Stimulated activated CD8-positive, alpha-beta memory T cell treated with anti-CD3 and anti-CD28 coated beads, Interleukin-7, amount 100 ng/mL, for 48 hours (primary cell): ENCODE measurements around the gene MYO1E.
"Not testable (repeated sequence)": the region's sequence is repeated elsewhere in the genome, so short reads cannot be mapped to it uniquely, and the experiment has no call there.

Experiments used
- DNase-seq, 2 donors: peaks; one replicate each; pipeline ENCODE4 v3.0.0-alpha.2; 2020; ENCODE audit warnings: low read depth in 1 of 2; ENCODE audit errors: extremely low read depth in 1 of 2

The MYO1E gene

GRCh38 chr15:59388670-59389069, 16.0 kb upstream of the MYO1E start:
- DNase-seq = no peak

GRCh38 chr15:59387196-59387878, 14.7 kb upstream of the MYO1E start:
- not testable (repeated sequence) for DNase-seq

GRCh38 chr15:59385171-59385570, 12.5 kb upstream of the MYO1E start:
- DNase-seq = no peak

GRCh38 chr15:59384507-59384906, 11.8 kb upstream of the MYO1E start:
- no peak for DNase-seq

DNA sequence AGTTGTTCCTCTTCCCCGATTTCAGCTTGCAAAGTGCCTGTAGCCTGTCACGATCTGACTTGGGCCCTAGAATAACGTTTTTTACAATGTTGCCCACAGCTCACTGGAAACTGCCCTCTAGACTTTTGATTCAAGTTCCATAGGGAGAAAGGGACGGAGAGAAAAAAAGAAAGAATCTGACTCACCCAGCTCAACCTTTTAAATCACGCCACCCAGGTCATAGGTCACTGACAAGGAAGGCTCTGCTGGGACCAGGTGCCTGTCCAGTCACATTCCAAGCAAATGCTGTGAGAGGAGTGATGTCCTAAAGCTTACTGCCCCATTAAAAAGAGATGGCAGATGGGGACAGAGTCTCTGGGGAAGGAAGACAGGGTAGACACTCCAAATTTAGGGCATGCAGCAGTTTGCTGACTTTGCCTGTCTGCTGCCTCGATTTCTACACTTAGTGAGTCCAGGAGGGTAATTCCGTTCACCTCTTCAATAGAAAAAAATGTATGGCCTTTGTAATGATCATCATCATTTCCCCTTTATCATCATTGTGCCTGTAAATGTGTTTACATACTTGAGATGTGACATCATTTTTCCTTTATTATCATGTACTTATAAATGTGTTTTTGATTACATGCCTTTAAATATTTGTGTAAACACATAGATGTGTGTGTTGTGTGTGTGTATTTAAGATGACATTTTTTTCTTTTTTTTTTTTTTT, 8.4 kb upstream of the MYO1E start:
- DNase-seq = no peak

DNA sequence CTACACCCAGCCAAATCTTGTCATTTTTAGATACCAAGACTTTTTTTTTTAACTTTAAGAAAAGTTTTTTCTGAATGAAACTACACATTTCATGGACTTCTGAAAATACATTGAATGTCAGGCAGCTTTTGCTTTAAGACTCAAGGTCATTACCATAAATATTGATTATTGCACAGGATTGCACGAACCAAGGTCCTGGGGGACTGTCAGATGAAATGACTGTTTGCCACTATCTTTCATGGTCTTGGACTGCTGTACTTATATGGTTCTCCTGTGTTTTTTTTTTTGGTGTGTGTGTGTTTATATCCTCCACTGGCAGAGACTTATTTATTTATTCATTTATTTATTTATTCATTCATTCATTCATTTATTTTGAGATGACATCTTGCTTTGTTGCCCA, 6.9 kb upstream of the MYO1E start:
- DNase-seq = no peak

- DNase-seq = no peak
Measured at GRCh38 chr15:59378855-59379254, 6.2 kb upstream of the MYO1E start.

DNA sequence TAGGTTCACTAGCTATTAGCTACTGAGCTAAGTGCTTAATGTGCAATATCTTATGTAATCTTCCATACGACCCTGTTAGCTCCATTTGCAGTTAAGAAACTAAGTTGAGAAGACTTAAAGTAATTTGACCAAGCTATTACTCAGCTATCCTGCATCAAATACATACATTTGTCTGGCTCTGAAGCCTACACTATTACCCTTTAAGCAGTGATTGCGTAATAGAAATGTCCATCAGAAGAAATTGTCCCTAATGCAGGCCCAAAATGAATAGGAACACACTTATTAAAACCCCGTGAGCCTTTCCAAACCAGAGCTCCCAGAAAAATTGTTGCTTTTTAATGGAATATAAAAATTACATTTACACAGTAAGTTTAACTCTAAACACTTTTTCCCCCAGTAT, 5.3 kb upstream of the MYO1E start:
- DNase-seq = no peak

DNA sequence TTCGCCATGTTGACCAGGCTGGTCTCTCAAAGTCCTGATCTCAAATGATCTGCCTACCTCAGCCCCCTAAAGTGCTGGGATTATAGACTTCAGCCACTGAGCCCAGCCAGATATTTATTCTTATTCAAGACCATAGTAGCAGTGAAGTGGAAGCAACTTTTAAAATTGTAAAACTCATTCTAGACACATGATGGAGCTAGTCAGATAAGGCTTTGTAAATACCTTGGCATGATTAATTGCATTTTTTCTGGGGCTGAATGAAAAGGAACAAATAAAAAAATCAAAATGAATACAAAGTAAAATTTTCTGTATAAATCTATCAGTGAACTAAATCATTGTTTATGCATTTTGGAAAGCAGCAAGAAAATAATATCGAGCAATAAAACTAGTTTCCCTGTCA, 4.1 kb upstream of the MYO1E start:
- no peak for DNase-seq

DNA sequence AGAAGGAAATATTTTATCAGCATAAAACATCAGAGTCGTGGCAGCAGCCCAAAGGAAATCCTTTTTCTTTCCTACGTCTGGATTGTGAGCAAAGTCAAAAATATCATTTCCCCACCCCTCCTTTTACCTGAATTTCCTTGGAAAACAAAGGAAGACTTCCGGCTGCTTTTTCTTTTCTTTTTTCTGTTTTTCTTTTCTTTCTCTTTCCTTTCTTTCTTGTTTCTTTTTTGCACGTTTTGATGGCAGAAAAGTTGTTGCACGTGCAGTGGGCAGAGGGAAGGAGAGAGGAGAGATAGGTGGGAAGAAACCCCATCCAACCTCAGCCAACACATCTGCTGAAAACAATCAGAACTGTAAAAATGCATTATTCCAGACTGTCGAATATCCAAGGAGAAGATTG, 544 bp upstream of the MYO1E start:
- DNase-seq = no peak

GRCh38 chr15:59371458-59372351, 966 bp downstream of the MYO1E start:
- no peak for DNase-seq

DNA sequence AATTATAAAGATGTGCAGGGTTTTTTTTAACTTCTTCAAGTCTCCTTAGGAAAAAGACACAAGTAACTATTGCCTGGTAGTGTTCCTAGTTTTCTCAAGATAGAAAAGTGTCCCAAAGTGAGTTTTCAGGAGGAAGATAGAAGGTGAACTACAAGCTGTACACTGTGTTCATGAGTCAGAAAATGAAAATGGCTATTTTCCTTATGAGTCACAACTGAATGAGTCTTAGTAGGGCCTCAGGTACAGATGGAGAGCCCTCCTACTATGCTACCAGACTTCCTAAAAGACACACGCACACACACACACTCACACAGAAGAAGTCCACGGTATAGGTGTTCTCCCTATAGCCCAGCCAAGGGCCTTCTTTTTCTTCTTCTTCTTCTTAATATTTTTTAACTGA, 3.1 kb downstream of the MYO1E start:
- DNase-seq = no peak

DNA sequence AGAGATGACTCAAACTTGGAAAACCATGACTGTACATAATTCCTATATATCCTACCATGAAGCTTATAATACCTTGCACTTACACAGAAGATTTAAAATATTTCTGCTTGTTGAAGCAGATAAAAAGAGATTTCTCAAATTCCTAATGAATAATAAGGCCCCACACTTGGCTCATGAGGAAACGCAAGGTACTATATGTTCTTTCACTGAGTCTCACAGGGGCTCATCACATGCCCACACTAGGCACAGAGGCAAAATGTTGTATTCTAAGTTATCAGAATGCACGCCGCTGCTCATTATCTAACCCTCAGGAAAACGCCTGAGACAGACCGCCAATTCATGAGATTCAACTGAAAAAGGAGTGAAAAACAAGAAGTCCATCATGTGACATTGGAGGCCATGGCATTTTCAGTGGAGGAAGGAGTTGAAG, 5.6 kb downstream of the MYO1E start:
- DNase-seq = no peak

GRCh38 chr15:59366333-59367021, 6.2 kb downstream of the MYO1E start:
- DNase-seq = no peak

DNA sequence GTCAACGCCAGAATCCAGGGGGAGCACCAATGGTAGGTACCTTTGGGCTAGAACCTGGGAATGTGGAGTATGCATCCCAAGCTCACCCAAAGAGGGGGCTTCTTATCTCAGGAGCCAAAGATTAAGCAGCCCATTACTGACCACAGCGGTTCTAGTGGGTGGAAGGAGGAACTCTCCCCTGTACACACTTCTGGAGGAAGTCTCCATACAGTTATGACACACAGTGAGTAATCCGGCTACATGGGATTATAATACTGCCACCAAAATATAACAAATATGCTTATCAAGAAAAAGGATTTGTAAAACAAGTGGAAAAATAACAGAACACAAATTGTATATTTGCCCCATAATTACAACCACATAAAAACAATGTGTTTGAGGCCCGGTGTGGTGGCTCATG, 8.4 kb downstream of the MYO1E start:
- DNase-seq = no peak

- DNase-seq = no peak
Measured at GRCh38 chr15:59362331-59362730, 10.3 kb downstream of the MYO1E start.

DNA sequence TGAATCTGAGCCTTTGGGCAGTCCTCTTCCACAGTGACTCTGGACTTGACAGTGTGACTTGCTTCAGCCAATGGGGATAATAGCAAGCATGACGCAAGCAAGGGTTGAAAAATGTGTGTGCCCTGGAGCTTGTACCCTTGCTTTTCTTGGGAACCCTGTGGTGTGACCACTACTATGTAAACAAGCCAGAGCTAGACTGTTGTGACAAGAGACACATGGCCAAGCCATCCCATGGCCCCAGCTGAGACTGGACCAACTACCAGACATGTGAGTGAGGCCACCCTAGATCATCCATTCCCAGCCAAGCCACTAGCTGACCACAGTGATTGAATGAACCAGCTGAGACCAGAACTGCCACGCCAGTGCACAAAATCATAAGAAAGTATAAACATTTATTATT, 11.8 kb downstream of the MYO1E start:
- DNase-seq = no peak

- no peak for DNase-seq
Measured at GRCh38 chr15:59360305-59360704, 12.4 kb downstream of the MYO1E start.

DNA sequence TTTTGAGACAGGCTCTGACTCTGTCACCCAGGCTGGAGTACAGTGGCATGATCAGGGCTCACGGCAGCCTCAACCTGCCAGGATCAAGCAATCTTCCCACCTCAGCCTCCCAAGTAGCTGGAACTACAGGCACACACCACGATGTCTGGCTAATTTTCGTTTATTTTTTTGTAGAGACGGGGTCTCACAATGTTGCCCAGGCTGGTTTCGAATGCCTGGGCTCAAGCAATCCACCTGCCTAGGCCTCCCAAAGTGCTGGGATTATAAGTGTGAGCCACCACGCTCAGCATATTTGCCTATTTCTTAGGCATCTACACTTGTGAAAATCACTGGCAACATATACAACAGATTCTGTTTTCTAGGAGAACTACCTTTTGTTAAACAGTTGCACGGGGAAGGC, 16.9 kb downstream of the MYO1E start:
- no peak for DNase-seq

DNA sequence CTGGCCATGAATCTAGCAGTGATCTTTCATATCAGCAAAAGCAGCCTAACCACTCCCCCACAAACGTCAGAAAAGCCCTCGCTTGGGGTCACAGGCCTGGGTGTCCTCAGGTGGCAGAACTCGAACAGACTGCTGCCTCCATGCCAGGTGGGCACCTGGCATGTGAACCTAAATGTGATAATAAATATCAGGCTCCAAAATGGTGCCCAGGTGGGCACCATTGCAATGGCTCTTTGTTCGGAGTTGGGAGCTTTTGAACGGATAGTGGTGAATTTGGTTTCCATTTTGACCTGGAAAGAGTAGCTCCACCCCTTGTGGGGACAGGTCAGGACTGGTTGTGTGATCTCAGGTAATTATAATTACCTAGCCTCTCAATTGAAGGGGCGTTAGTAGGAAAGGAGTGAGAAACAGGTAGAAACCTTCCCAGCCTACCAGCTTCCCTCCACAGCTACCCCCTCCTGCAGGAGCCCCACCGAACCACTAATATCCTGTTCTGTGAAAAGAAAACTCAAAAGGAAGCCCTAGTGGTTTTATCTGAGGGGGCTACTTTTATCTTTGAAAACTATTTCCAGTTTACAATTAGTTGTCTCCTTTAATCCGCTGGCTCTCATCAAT, 18.1 kb downstream of the MYO1E start:
- DNase-seq = no peak

DNA sequence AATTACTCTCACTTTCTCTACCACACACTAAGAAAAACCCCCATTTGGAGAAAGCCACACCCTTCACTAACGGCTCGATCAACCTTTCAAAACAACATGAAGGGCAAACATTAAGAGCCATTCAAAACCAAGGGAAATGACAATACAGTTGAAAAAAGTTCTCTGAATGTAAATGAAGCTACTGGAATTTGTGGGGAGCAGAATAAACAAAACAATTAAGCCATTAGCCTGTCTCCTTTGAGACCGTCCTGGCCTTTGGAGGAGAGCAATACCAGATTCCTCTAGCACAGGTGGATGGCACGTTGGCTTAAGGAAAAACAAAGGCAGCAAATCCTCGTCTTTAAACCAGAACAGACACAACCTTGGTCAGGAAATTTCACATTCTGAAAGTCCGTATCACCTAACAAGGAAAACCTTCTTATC, 18.7 kb downstream of the MYO1E start:
- no peak for DNase-seq
